ENCODE results near the gene SGTA. TPM values are rescaled to one million over a fixed set of nuclear protein-coding genes. Genes with fewer than 3 reads are reported as not detected.

The SGTA gene
- total RNA-seq, 1 donor: 39.4 TPM

GRCh38 chr19:2805261-2805900 is 22.3 kb upstream of the SGTA start:
- TF ChIP-seq, protein P1, sequence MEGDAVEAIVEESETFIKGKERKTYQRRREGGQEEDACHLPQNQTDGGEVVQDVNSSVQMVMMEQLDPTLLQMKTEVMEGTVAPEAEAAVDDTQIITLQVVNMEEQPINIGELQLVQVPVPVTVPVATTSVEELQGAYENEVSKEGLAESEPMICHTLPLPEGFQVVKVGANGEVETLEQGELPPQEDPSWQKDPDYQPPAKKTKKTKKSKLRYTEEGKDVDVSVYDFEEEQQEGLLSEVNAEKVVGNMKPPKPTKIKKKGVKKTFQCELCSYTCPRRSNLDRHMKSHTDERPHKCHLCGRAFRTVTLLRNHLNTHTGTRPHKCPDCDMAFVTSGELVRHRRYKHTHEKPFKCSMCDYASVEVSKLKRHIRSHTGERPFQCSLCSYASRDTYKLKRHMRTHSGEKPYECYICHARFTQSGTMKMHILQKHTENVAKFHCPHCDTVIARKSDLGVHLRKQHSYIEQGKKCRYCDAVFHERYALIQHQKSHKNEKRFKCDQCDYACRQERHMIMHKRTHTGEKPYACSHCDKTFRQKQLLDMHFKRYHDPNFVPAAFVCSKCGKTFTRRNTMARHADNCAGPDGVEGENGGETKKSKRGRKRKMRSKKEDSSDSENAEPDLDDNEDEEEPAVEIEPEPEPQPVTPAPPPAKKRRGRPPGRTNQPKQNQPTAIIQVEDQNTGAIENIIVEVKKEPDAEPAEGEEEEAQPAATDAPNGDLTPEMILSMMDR (IDR thresholded peaks at IDR 0.05; ENCODE audit: insufficient read depth, low read length): no peak
- no peak overlapping the region for H3K4me3 ChIP-seq (ENCODE audit: low read depth, low read length)
- DNase-seq (ENCODE audit: low read depth): no peak

GRCh38 chr19:2804156-2805004 is 21.3 kb upstream of the SGTA start:
- no peak for DNase-seq (ENCODE audit: low read depth)
- TF ChIP-seq, protein P1 (IDR thresholded peaks at IDR 0.05; ENCODE audit: insufficient read depth, low read length): no peak
- no peak overlapping the region for H3K4me3 ChIP-seq (ENCODE audit: low read depth, low read length)

DNA sequence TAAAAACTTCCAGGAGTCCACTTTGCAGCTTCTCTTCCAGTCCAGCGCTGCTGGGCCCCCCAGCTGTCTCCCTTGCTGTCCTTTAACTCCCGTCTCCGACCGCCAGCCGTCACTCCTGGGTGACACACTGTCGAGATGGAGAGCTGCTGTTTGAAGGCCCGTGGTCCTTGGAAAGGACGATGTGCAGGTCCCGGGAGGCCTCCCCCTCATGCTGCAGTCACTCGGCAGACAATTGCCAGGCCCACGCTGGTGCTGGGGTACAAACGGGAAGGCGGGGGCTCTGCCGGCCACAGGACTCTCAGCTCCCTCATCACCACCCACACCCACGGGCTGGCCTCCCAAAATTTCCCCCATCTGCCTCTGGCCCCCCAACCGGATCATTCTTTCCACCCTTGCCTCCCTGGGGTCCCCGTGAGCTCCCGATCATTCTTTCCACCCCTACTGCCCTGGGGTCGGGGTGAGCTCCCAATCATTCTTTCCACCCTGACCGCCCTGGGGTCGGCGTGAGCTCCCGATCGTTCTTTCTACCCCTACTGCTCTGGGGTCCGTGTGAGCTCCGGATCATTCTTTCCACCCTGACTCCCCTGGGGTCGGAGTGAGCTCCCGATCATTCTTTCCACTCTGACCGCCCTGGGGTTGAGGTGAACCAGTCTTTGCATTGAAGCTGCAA is 20.5 kb upstream of the SGTA start:
- H3K4me3 ChIP-seq (ENCODE audit: low read depth, low read length): no peak overlapping the region
- TF ChIP-seq, protein P1 (IDR thresholded peaks at IDR 0.05; ENCODE audit: insufficient read depth, low read length): no peak
- no peak for DNase-seq (ENCODE audit: low read depth)

DNA sequence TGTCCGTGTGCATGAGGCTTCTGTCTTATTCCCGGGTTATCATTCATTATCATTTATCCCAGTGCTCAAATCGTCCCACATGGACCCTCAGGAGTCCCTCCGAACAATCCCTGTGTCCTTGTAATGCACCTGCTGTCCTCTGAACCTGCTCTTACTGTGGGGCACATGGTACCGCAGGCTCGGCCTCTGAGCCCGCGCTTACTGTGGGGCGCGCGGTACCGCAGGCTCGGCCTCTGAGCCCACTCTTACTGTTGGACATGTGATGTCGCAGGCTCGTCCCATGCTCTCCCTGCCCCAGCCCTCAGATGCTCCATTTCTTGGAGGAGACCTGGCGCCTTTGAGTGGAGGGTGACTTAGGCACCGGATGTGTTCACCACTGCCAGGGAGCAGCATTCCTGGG is 19.8 kb upstream of the SGTA start:
- H3K4me3 ChIP-seq (ENCODE audit: low read depth, low read length): no peak overlapping the region
- DNase-seq (ENCODE audit: low read depth): no peak
- TF ChIP-seq, protein P1 (IDR thresholded peaks at IDR 0.05; ENCODE audit: insufficient read depth, low read length): no peak

GRCh38 chr19:2800506-2800905 is 17.4 kb upstream of the SGTA start:
- TF ChIP-seq, protein P1 (IDR thresholded peaks at IDR 0.05; ENCODE audit: insufficient read depth, low read length): no peak
- H3K4me3 ChIP-seq (ENCODE audit: low read depth, low read length): no peak overlapping the region
- no peak for DNase-seq (ENCODE audit: low read depth)

- DNase-seq (ENCODE audit: low read depth): no peak
- H3K4me3 ChIP-seq (ENCODE audit: low read depth, low read length): no peak overlapping the region
- TF ChIP-seq, protein P1 (IDR thresholded peaks at IDR 0.05; ENCODE audit: insufficient read depth, low read length): no peak
These were observed 16.4 kb upstream of the SGTA start for GRCh38 chr19:2799273-2800020.
